Kidney epithelial cell (primary cell): ENCODE data around the gene CXCL12. TPM values are rescaled to one million over a fixed set of nuclear protein-coding genes. Genes with fewer than 3 reads are reported as not detected.

Experiments
- DNase-seq: peaks from one replicate; pipeline ENCODE4 v3.0.0-alpha.2; 2010; ENCODE audit warnings: low read depth
- H3K27me3 ChIP-seq: 2 replicates; pipeline ENCODE4 v1.6.0; 2011; ENCODE audit warnings: low read length; ENCODE audit not compliant: control insufficient read depth, insufficient read depth
- H3K36me3 ChIP-seq: 2 replicates; pipeline ENCODE4 v1.5.1; 2011; ENCODE audit warnings: low read length; ENCODE audit not compliant: control insufficient read depth, insufficient read depth
- H3K4me3 ChIP-seq: 2 replicates; pipeline ENCODE4 v1.5.1; 2011; ENCODE audit warnings: low read depth, mild to moderate bottlenecking, control low read depth, low read length
- CTCF ChIP-seq: IDR thresholded peaks from 2 replicates; pipeline ENCODE4 v1.5.1; 2011; ENCODE audit warnings: mild to moderate bottlenecking, moderate library complexity, low read length, control low read depth, inconsistent platforms; ENCODE audit not compliant: insufficient read depth, poor library complexity, severe bottlenecking
- total RNA-seq: library from RNA; depleted of rRNA; stranded (reverse); fragments of >200 nt; gene quantifications from 2 replicates; pipeline ENCODE4 v1.2.3, GENCODE V29; 2015

Gene CXCL12
- total RNA-seq, 1 donor from 2014 or later = 13.5 TPM

GRCh38 chr10:44394696-44395381 is 9.9 kb upstream of the CXCL12 start:
- peaks cover 13% of the 10 kb centered on the region for H3K27me3 ChIP-seq

GRCh38 chr10:44393834-44394547 is 9.1 kb upstream of the CXCL12 start:
- no peak for DNase-seq
- no peak for TF ChIP-seq CTCF
- peaks cover 11% of the 10 kb centered on the region for H3K27me3 ChIP-seq
- no peak overlapping the region for H3K4me3 ChIP-seq
- H3K36me3 ChIP-seq = no peaks in the 10 kb centered on the region

More at GRCh38 chr10:44394696-44395381, 9.9 kb upstream of the CXCL12 start:
- TF ChIP-seq CTCF = no peak
- Histone ChIP-seq H3K4me3 (no peak overlapping the region), H3K36me3 (no peaks in the 10 kb centered on the region)
- no peak for DNase-seq

- no peak for DNase-seq
- H3K4me3 ChIP-seq = no peak overlapping the region
- peaks cover 11% of the 10 kb centered on the region for H3K27me3 ChIP-seq
- TF ChIP-seq CTCF = no peak
- no peaks in the 10 kb centered on the region for H3K36me3 ChIP-seq
Observed at GRCh38 chr10:44393051-44393630, 8.2 kb upstream of the CXCL12 start.

GRCh38 chr10:44392420-44392819 is 7.5 kb upstream of the CXCL12 start:
- Histone ChIP-seq H3K27me3 (peaks cover 9% of the 10 kb centered on the region), H3K36me3 (no peaks in the 10 kb centered on the region), H3K4me3 (no peak overlapping the region)
- no peak for DNase-seq
- no peak for TF ChIP-seq CTCF

- DNase-seq = no peak
- TF ChIP-seq CTCF = no peak
Observed at GRCh38 chr10:44391981-44392380, 7.1 kb upstream of the CXCL12 start.

More at GRCh38 chr10:44391981-44392380, 7.1 kb upstream of the CXCL12 start:
- Histone ChIP-seq H3K4me3 (no peak overlapping the region), H3K27me3 (peaks cover 9% of the 10 kb centered on the region), H3K36me3 (no peaks in the 10 kb centered on the region)
